DND-41 (cell line): ENCODE results near the gene GLUD1.

Source experiments
- ATAC-seq: fragments of 200-7000 bp; cut with Tn5 transposase; 3 replicates; pipeline ENCODE4 v1.9.1; 2021; ENCODE audit warnings: low read depth; ENCODE audit not compliant: insufficient read depth
- DNase-seq: peaks from one replicate; pipeline ENCODE4 v3.0.0-alpha.2; 2020
- H2AFZ ChIP-seq: 2 replicates; pipeline ENCODE4 v1.6.0; 2012; ENCODE audit warnings: low read depth, low read length
- H3K27ac ChIP-seq: 2 replicates; pipeline ENCODE4 v1.5.1; 2012; ENCODE audit warnings: low read length, inconsistent platforms
- H3K27me3 ChIP-seq: fragments of 200-600 bp; sonication (generic); 2 replicates; pipeline ENCODE4 v1.6.0; 2012; ENCODE audit warnings: low read length, mild to moderate bottlenecking, inconsistent platforms; ENCODE audit not compliant: insufficient read depth, poor library complexity
- H3K36me3 ChIP-seq: 2 replicates; pipeline ENCODE4 v1.5.1; 2012; ENCODE audit warnings: low read length, inconsistent platforms; ENCODE audit not compliant: insufficient read depth
- H3K4me1 ChIP-seq: 2 replicates; pipeline ENCODE4 v1.5.1; 2012; ENCODE audit warnings: mild to moderate bottlenecking, low read length; ENCODE audit not compliant: insufficient read depth
- H3K4me2 ChIP-seq: 2 replicates; pipeline ENCODE4 v1.6.0; 2012; ENCODE audit warnings: mild to moderate bottlenecking, moderate library complexity, low read length, inconsistent platforms; ENCODE audit not compliant: insufficient read depth
- H3K4me3 ChIP-seq, 2 experiments: fragments of 200-600 bp in 1 of 2; shearing (Covaris generic) in 1 of 2; 2 replicates each; pipeline ENCODE4 v1.5.1; 2012 to 2016; ENCODE audit warnings: inconsistent platforms in 2 of 2, low read length in 2 of 2, mild to moderate bottlenecking in 2 of 2, low read depth in 1 of 2, moderate library complexity in 1 of 2
- H3K79me2 ChIP-seq: 2 replicates; pipeline ENCODE4 v1.6.0; 2012; ENCODE audit warnings: low read length, inconsistent platforms; ENCODE audit not compliant: insufficient read depth
- H3K9ac ChIP-seq: 2 replicates; pipeline ENCODE4 v1.6.0; 2012; ENCODE audit warnings: low read depth, mild to moderate bottlenecking, inconsistent platforms, low read length, moderate library complexity
- H3K9me3 ChIP-seq: 2 replicates; pipeline ENCODE4 v1.5.1; 2012; ENCODE audit warnings: low read length, moderate library complexity, mild to moderate bottlenecking, inconsistent platforms; ENCODE audit not compliant: insufficient read depth, severe bottlenecking
- H4K20me1 ChIP-seq: 2 replicates; pipeline ENCODE4 v1.6.0; 2012; ENCODE audit warnings: low read length; ENCODE audit not compliant: insufficient read depth
- EZH2 ChIP-seq: IDR thresholded peaks from 3 replicates; pipeline ENCODE4 v1.6.1; 2012; ENCODE audit warnings: borderline replicate concordance, low read depth, mild to moderate bottlenecking, moderate library complexity, low read length, inconsistent platforms; ENCODE audit not compliant: severe bottlenecking
- TF ChIP-seq, protein P1 (sequence below): IDR thresholded peaks from 2 replicates; pipeline ENCODE4 v1.5.1; 2012; ENCODE audit warnings: borderline replicate concordance, low read length, moderate library complexity, mild to moderate bottlenecking; ENCODE audit not compliant: poor library complexity, severe bottlenecking; ENCODE audit errors: extremely low read depth

Gene GLUD1

GRCh38 chr10:87064651-87065050, 30.0 kb downstream of the GLUD1 start:
- Histone ChIP-seq H3K9me3 (no peaks in the 10 kb centered on the region), H3K27me3 (no peaks in the 10 kb centered on the region), H2AFZ (no peak overlapping the region), H3K4me1 (no peaks in the 10 kb centered on the region), H3K4me2 (no peak overlapping the region), H3K36me3 (peaks cover 91% of the 10 kb centered on the region), H3K79me2 (no peaks in the 10 kb centered on the region), H4K20me1 (no peaks in the 10 kb centered on the region), H3K9ac (no peak overlapping the region), H3K4me3 (no peak overlapping the region), H3K27ac (no peak overlapping the region)
- no peak for DNase-seq
- TF ChIP-seq, protein P1, sequence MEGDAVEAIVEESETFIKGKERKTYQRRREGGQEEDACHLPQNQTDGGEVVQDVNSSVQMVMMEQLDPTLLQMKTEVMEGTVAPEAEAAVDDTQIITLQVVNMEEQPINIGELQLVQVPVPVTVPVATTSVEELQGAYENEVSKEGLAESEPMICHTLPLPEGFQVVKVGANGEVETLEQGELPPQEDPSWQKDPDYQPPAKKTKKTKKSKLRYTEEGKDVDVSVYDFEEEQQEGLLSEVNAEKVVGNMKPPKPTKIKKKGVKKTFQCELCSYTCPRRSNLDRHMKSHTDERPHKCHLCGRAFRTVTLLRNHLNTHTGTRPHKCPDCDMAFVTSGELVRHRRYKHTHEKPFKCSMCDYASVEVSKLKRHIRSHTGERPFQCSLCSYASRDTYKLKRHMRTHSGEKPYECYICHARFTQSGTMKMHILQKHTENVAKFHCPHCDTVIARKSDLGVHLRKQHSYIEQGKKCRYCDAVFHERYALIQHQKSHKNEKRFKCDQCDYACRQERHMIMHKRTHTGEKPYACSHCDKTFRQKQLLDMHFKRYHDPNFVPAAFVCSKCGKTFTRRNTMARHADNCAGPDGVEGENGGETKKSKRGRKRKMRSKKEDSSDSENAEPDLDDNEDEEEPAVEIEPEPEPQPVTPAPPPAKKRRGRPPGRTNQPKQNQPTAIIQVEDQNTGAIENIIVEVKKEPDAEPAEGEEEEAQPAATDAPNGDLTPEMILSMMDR = no peak
- no peak for TF ChIP-seq EZH2
- no peak for ATAC-seq

GRCh38 chr10:87060280-87060928, 34.2 kb downstream of the GLUD1 start:
- no peak overlapping the region for H2AFZ ChIP-seq
- TF ChIP-seq EZH2 = no peak
- TF ChIP-seq, protein P1 = no peak
- no peaks in the 10 kb centered on the region for H3K9me3 ChIP-seq
- H3K27me3 ChIP-seq = no peaks in the 10 kb centered on the region
- no peaks in the 10 kb centered on the region for H3K79me2 ChIP-seq
- H3K4me2 ChIP-seq = no peak overlapping the region
- no peak overlapping the region for H3K27ac ChIP-seq
- no peaks in the 10 kb centered on the region for H3K4me1 ChIP-seq
- H3K9ac ChIP-seq = no peak overlapping the region
- DNase-seq = no peak
- H4K20me1 ChIP-seq = no peaks in the 10 kb centered on the region
- no peak for ATAC-seq
- no peak overlapping the region for H3K4me3 ChIP-seq
- peaks cover 87% of the 10 kb centered on the region for H3K36me3 ChIP-seq

GRCh38 chr10:87059401-87059800, 35.2 kb downstream of the GLUD1 start:
- Histone ChIP-seq H3K27me3 (no peaks in the 10 kb centered on the region), H2AFZ (no peak overlapping the region), H3K79me2 (no peaks in the 10 kb centered on the region), H3K9me3 (no peaks in the 10 kb centered on the region), H3K4me2 (no peak overlapping the region), H3K4me1 (no peaks in the 10 kb centered on the region), H4K20me1 (no peaks in the 10 kb centered on the region), H3K4me3 (no peak overlapping the region), H3K27ac (no peak overlapping the region), H3K9ac (no peak overlapping the region), H3K36me3 (peaks cover 88% of the 10 kb centered on the region)
- TF ChIP-seq, protein P1 = no peak
- TF ChIP-seq EZH2 = no peak
- DNase-seq (no peak), ATAC-seq (no peak)

- Histone ChIP-seq H3K9me3 (no peaks in the 10 kb centered on the region), H3K36me3 (peaks cover 89% of the 10 kb centered on the region)
Measured at GRCh38 chr10:87058171-87058570, 36.5 kb downstream of the GLUD1 start.

More at GRCh38 chr10:87058171-87058570, 36.5 kb downstream of the GLUD1 start:
- Histone ChIP-seq H3K27me3 (no peaks in the 10 kb centered on the region), H3K79me2 (no peaks in the 10 kb centered on the region), H2AFZ (no peak overlapping the region), H3K27ac (no peak overlapping the region), H3K4me3 (no peak overlapping the region), H3K4me2 (no peak overlapping the region), H4K20me1 (no peaks in the 10 kb centered on the region), H3K9ac (no peak overlapping the region), H3K4me1 (no peaks in the 10 kb centered on the region)
- no peak for TF ChIP-seq EZH2
- TF ChIP-seq, protein P1 = no peak
- ATAC-seq (no peak), DNase-seq (no peak)
